H1 (cell line): Measurements from ENCODE around the gene VPS26B. TPM values are rescaled to one million over a fixed set of nuclear protein-coding genes. Genes with fewer than 3 reads are reported as not detected.

Source experiments
- CTCF ChIA-PET: fragments of 300-600 bp; sonication (Branson Sonifier 250); formaldehyde crosslinking; loops from one replicate; lab custom pipeline; 2021; ENCODE audit not compliant: partially characterized antibody; lab: Charles Lee
- POLR2A ChIA-PET: fragments of 300-600 bp; sonication (Branson Sonifier 250); formaldehyde crosslinking; loops from one replicate; lab custom pipeline; 2021; ENCODE audit warnings: inconsistent platforms; ENCODE audit not compliant: partially characterized antibody; lab: Charles Lee
- DNase-seq, 2 experiments: peaks; one replicate each; pipeline versions ENCODE4 v3.0.0 to v3.0.0-alpha.2; 2010 to 2022; ENCODE audit warnings: low spot score in 2 of 2, low read depth in 1 of 2, mixed read lengths in 1 of 2
- FAIRE-seq: peaks from 2 replicates; lab custom pipeline; 2011; peaks lifted over from hg19 to GRCh38; lab: Jason Lieb, UNC
- H2AFZ ChIP-seq: 2 replicates; pipeline ENCODE4 v1.8.1; 2012; ENCODE audit warnings: low read length, inconsistent platforms
- H2AK5ac ChIP-seq: 2 replicates; pipeline ENCODE4 v1.6.1; 2013; ENCODE audit warnings: low read depth, low read length
- H2BK120ac ChIP-seq: replicated peaks from 2 replicates; pipeline ENCODE3; 2013; ENCODE audit warnings: low read depth, low read length, inconsistent platforms
- H2BK12ac ChIP-seq: 2 replicates; pipeline ENCODE4 v1.6.1; 2013; ENCODE audit warnings: low read depth, low read length
- H2BK15ac ChIP-seq: 2 replicates; pipeline ENCODE4 v1.6.1; 2013; ENCODE audit warnings: low read length
- H2BK20ac ChIP-seq: 2 replicates; pipeline ENCODE4 v1.6.1; 2013; ENCODE audit warnings: low read length
- H2BK5ac ChIP-seq: 2 replicates; pipeline ENCODE4 v1.6.1; 2013; ENCODE audit warnings: low read depth, low read length
- H3K14ac ChIP-seq: 2 replicates; pipeline ENCODE4 v1.6.1; 2013; ENCODE audit warnings: inconsistent platforms; ENCODE audit not compliant: insufficient read length
- H3K18ac ChIP-seq: 2 replicates; pipeline ENCODE4 v1.6.1; 2013; ENCODE audit warnings: low read length; ENCODE audit errors: extremely low read depth
- H3K23ac ChIP-seq: 2 replicates; pipeline ENCODE4 v1.6.1; 2013; ENCODE audit warnings: inconsistent platforms; ENCODE audit not compliant: insufficient read length
- H3K23me2 ChIP-seq: 2 replicates; pipeline ENCODE4 v1.6.1; 2013; ENCODE audit warnings: low read depth, low read length
- H3K27ac ChIP-seq: 2 replicates; pipeline ENCODE4 v1.6.1; 2011; ENCODE audit warnings: low read depth, low read length, inconsistent platforms
- H3K27me3 ChIP-seq, 4 experiments: replicated peaks in 1 of 4; 1 replicate in 1 of 4; 2 replicates in 3 of 4; pipeline versions ENCODE4 v1.6.1 to v1.8.1; 2011 to 2013; ENCODE audit warnings: low read length in 3 of 4, mild to moderate bottlenecking in 3 of 4, inconsistent platforms in 2 of 4, mixed read lengths in 2 of 4, moderate library complexity in 1 of 4; ENCODE audit not compliant: control insufficient read depth in 3 of 4, insufficient read depth in 3 of 4; ENCODE audit errors: extremely low read depth in 1 of 4
- H3K36me3 ChIP-seq, 4 experiments: 2 replicates each; pipeline versions ENCODE4 v1.6.1 to v1.8.1; 2011 to 2013; ENCODE audit warnings: mild to moderate bottlenecking in 4 of 4, low read length in 3 of 4, moderate library complexity in 2 of 4, control low read depth in 1 of 4, inconsistent platforms in 1 of 4; ENCODE audit not compliant: insufficient read depth in 4 of 4, control insufficient read depth in 2 of 4
- H3K4ac ChIP-seq: replicated peaks from 2 replicates; pipeline ENCODE3; 2013; ENCODE audit warnings: low read length, low read depth, mixed read lengths, inconsistent platforms; ENCODE audit not compliant: insufficient read length
- H3K4me1 ChIP-seq, 4 experiments: replicated peaks in 1 of 4; 1 replicate in 1 of 4; 2 replicates in 3 of 4; pipeline versions ENCODE4 v1.6.1 to v1.8.1; 2011 to 2013; ENCODE audit warnings: low read length in 3 of 4, inconsistent platforms in 2 of 4, mixed read lengths in 1 of 4; ENCODE audit not compliant: insufficient read depth in 4 of 4, control insufficient read depth in 3 of 4
- H3K4me2 ChIP-seq, 2 experiments: 2 replicates each; pipeline versions ENCODE4 v1.6.1 to v1.8.1; 2011 to 2013; ENCODE audit warnings: low read depth in 2 of 2, low read length in 2 of 2, control low read depth in 1 of 2, inconsistent platforms in 1 of 2, mild to moderate bottlenecking in 1 of 2; ENCODE audit not compliant: insufficient read depth in 1 of 2
- H3K4me3 ChIP-seq, 4 experiments: fragments of 200-600, 300-600 bp in 1 of 4; sonication (generic), shearing (Covaris generic), sonication (Bioruptor Twin) in 1 of 4; 2 replicates each; pipeline versions ENCODE4 v1.5.1 to v1.8.1; 2011 to 2016; ENCODE audit warnings: low read length in 4 of 4, low read depth in 3 of 4, control low read depth in 2 of 4, inconsistent platforms in 2 of 4, mild to moderate bottlenecking in 2 of 4, mixed read lengths in 1 of 4, moderate library complexity in 1 of 4; ENCODE audit not compliant: insufficient read depth in 2 of 4; ENCODE audit errors: extremely low read depth in 1 of 4
- H3K56ac ChIP-seq: replicated peaks from 2 replicates; pipeline ENCODE3; 2013; ENCODE audit warnings: low read depth, mild to moderate bottlenecking, mixed read lengths, low read length, inconsistent platforms; ENCODE audit not compliant: insufficient read length
- H3K79me1 ChIP-seq: 2 replicates; pipeline ENCODE4 v1.6.1; 2013; ENCODE audit warnings: low read depth, low read length, control low read depth
- H3K79me2 ChIP-seq, 2 experiments: 2 replicates each; pipeline versions ENCODE4 v1.6.1 to v1.8.1; 2012 to 2013; ENCODE audit warnings: low read length in 2 of 2, mild to moderate bottlenecking in 2 of 2, inconsistent platforms in 1 of 2; ENCODE audit not compliant: insufficient read depth in 2 of 2, control insufficient read depth in 1 of 2
- H3K9ac ChIP-seq, 4 experiments: replicated peaks in 1 of 4; 1 replicate in 1 of 4; 2 replicates in 3 of 4; pipeline versions ENCODE4 v1.6.1 to v1.8.1; 2011 to 2013; ENCODE audit warnings: low read depth in 3 of 4, low read length in 3 of 4, control low read depth in 2 of 4, mild to moderate bottlenecking in 2 of 4, moderate library complexity in 2 of 4, inconsistent platforms in 1 of 4; ENCODE audit errors: extremely low read depth in 1 of 4
- H3K9me3 ChIP-seq, 2 experiments: 2 replicates each; pipeline versions ENCODE4 v1.6.1 to v1.8.1; 2012 to 2013; ENCODE audit warnings: mild to moderate bottlenecking in 2 of 2, moderate library complexity in 2 of 2, control low read depth in 1 of 2, inconsistent platforms in 1 of 2, low read depth in 1 of 2, low read length in 1 of 2, mixed read lengths in 1 of 2; ENCODE audit not compliant: insufficient read depth in 2 of 2
- H4K20me1 ChIP-seq, 2 experiments: replicated peaks in 1 of 2; 2 replicates each; pipeline versions ENCODE3 to v1.8.1; 2011 to 2013; ENCODE audit warnings: inconsistent platforms in 2 of 2, low read length in 2 of 2, mild to moderate bottlenecking in 1 of 2; ENCODE audit not compliant: insufficient read depth in 2 of 2, control insufficient read depth in 1 of 2
- H4K5ac ChIP-seq: 2 replicates; pipeline ENCODE4 v1.6.1; 2013; ENCODE audit warnings: low read length, low read depth, mixed read lengths, inconsistent platforms; ENCODE audit not compliant: insufficient read length
- H4K8ac ChIP-seq: 2 replicates; pipeline ENCODE4 v1.8.0; 2013; ENCODE audit warnings: mild to moderate bottlenecking, moderate library complexity, low read length, inconsistent platforms; ENCODE audit not compliant: insufficient read depth; ENCODE audit errors: extremely low read depth
- H4K91ac ChIP-seq: replicated peaks from 2 replicates; pipeline ENCODE3; 2013; ENCODE audit warnings: low read length, mixed read lengths, inconsistent platforms; ENCODE audit not compliant: insufficient read length
- ATF3 ChIP-seq: IDR thresholded peaks from 2 replicates; pipeline ENCODE4 v1.6.1; 2011; ENCODE audit warnings: low read depth, mild to moderate bottlenecking, low read length; ENCODE audit not compliant: insufficient read depth
- FOSL1 ChIP-seq: IDR thresholded peaks from 2 replicates; pipeline ENCODE4 v1.6.1; 2011; ENCODE audit warnings: mild to moderate bottlenecking, low read depth, low read length, moderate library complexity; ENCODE audit not compliant: insufficient read depth
- MAX ChIP-seq: IDR thresholded peaks from 2 replicates; pipeline ENCODE4 v1.6.1; 2012; ENCODE audit warnings: inconsistent platforms
- RFX5 ChIP-seq: IDR thresholded peaks from 2 replicates; pipeline ENCODE4 v1.6.1; 2011; ENCODE audit warnings: low read depth, low read length, improper control_type of control experiment, borderline replicate concordance
- SAP30 ChIP-seq: fragments of 300-600 bp; sonication (generic); IDR thresholded peaks from 2 replicates; pipeline ENCODE4 v1.7.1; 2012; ENCODE audit warnings: low read length, moderate library complexity, mild to moderate bottlenecking, inconsistent platforms; ENCODE audit not compliant: insufficient read depth, insufficient replicate concordance
- WGBS, 2 experiments: shearing (Covaris generic) in 1 of 2; methylation state at CpG; one replicate each; pipeline versions ENCODE4 v1.1.6 to v1.1.7; 2013 to 2015; ENCODE audit warnings: low lambda C conversion rate in 2 of 2, mixed read lengths in 2 of 2, inconsistent platforms in 1 of 2, low coverage in 1 of 2, missing lambda C conversion rate in 1 of 2; ENCODE audit not compliant: insufficient replicate concordance in 2 of 2, insufficient coverage in 1 of 2, insufficient read length in 1 of 2; ENCODE audit errors: extremely low coverage in 1 of 2, missing lambda C conversion rate in 1 of 2; 5-methylcytosine and 5-hydroxymethylcytosine counted together
- polyA plus RNA-seq, 7 experiments: library from polyadenylated mRNA; depleted of rRNA in 3 of 7; stranded (reverse) in 5 of 7; unstranded in 2 of 7; fragments of >200 nt in 5 of 7; fragments of 200-250 nt in 2 of 7; gene quantifications; 1 replicate in 5 of 7; 2 replicates in 1 of 7; 4 replicates in 1 of 7; pipeline versions ENCODE4 v1.2.1 to v1.2.3, GENCODE V29; 2011 to 2013; ENCODE audit warnings: missing spikeins in 2 of 7, mixed read lengths in 2 of 7
- total RNA-seq: library from RNA; stranded (reverse); fragmentation: NEBNext Ultra II Directional; extraction: Animal tissue kit (Norgen Biotek cat#: 25700); gene quantifications from 2 replicates; pipeline ENCODE4 v1.2.1, GENCODE V29; 2021

VPS26B gene
- total and polyA plus RNA-seq, 2 of the 8 experiments (the other 6 are each of a cell fraction or from before 2014, with no cell fraction given), result 18.3 to 27.0 TPM

DNA sequence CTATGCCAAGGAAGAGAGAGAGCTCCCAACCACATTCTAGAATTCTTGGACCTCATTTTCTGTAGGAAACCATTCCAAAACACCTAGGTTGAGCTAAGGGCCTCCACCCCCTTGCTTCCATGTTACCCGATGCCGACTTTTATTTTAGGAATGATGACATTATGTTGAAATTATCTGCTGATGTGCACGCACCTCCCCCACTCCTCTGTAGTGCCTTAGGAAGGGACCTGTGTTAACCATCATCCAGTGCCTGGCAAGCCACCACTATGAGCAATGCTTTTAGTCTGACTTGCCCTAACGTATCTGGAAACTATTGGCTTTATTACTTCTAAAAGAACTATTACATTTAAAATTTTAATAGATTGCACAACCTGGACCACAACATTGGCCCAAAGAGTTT, 42.8 kb upstream of the VPS26B start:
- Histone ChIP-seq H2BK15ac (no peak overlapping the region), H3K4me2 (no peak overlapping the region), H4K8ac (no peak overlapping the region), H3K4me1 (no peaks in the 10 kb centered on the region), H2AK5ac (no peak overlapping the region), H3K9me3 (no peaks in the 10 kb centered on the region), H3K23me2 (no peaks in the 10 kb centered on the region), H4K5ac (no peak overlapping the region), H2BK120ac (no peak overlapping the region), H3K56ac (no peak overlapping the region), H4K91ac (no peak overlapping the region), H2BK12ac (no peak overlapping the region), H3K36me3 (peaks cover 24 to 58% (median 38%) of the 10 kb centered on the region in 4 experiments), H3K79me1 (no peaks in the 10 kb centered on the region), H4K20me1 (no peaks in the 10 kb centered on the region), H3K23ac (no peak overlapping the region), H3K14ac (no peak overlapping the region), H3K27ac (no peak overlapping the region), H3K27me3 (no peaks in the 10 kb centered on the region), H3K18ac (no peak overlapping the region), H3K4me3 (no peak overlapping the region), H2AFZ (no peak overlapping the region), H3K79me2 (no peaks in the 10 kb centered on the region), H3K4ac (no peak overlapping the region), H3K9ac (no peak overlapping the region), H2BK20ac (no peak overlapping the region), H2BK5ac (no peak overlapping the region)
- no peak for DNase-seq
- CTCF ChIA-PET, result interaction anchor here (0.9 to 1.4 kb wide), 2 partner anchors 131 to 254 kb away, joined by 3 to 4 read pairs; no protein-coding TSS in a partner anchor
- WGBS, 2 experiments, result 88% methylated on average over 4 of the region's 4 CpGs; no CpG with 5 or more reads in 1 of the 2 experiments
- POLR2A ChIA-PET, result interaction anchor here (1.4 kb wide), 1 partner anchor 17 kb away, joined by 4 read pairs; no protein-coding TSS in a partner anchor
- FAIRE-seq, result no peak
- TF ChIP-seq SAP30, result no peak
- no peak for TF ChIP-seq FOSL1
- TF ChIP-seq RFX5, result no peak
- TF ChIP-seq MAX, result no peak
- no peak for TF ChIP-seq ATF3
